Thoracic aorta (tissue), 2 donors: ENCODE results near the gene DLL4. TPM values are rescaled to one million over a fixed set of nuclear protein-coding genes. Genes with fewer than 3 reads are reported as not detected.

ENCODE experiments used
- ATAC-seq: fragments of 150-250 bp; one replicate; pipeline ENCODE4 v1.8.0; 2017; ENCODE audit warnings: low read depth; ENCODE audit not compliant: insufficient number of reproducible peaks, low FRiP score
- DNase-seq: peaks from one replicate; pipeline ENCODE4 v3.0.0-alpha.2; 2020; ENCODE audit warnings: low spot score
- H3K27ac ChIP-seq, 2 donors: fragments of 200-600 bp; sonication (generic); 1 replicate in 1 of 2; 2 replicates in 1 of 2; pipeline ENCODE4 v1.5.1; 2016; ENCODE audit warnings: mild to moderate bottlenecking in 2 of 2, moderate library complexity in 2 of 2
- H3K27me3 ChIP-seq: fragments of 200-600 bp; sonication (generic); replicated peaks from 2 replicates; pipeline ENCODE4 v1.6.0; 2016; ENCODE audit warnings: mild to moderate bottlenecking; ENCODE audit not compliant: insufficient read depth
- H3K36me3 ChIP-seq: fragments of 200-600 bp; sonication (generic); one replicate; pipeline ENCODE4 v1.5.1; 2016
- H3K4me1 ChIP-seq, 2 donors: fragments of 200-600 bp; sonication (generic); 1 replicate in 1 of 2; 2 replicates in 1 of 2; pipeline versions ENCODE4 v1.5.1 to v1.6.0; 2016; ENCODE audit warnings: low read depth in 2 of 2, mild to moderate bottlenecking in 1 of 2; ENCODE audit not compliant: control insufficient read depth in 1 of 2
- H3K4me3 ChIP-seq: fragments of 200-600 bp; sonication (generic); 2 replicates; pipeline ENCODE4 v1.5.1; 2016; ENCODE audit warnings: mild to moderate bottlenecking
- H3K9me3 ChIP-seq: fragments of 200-600 bp; sonication (generic); 2 replicates; pipeline ENCODE4 v1.5.1; 2016
- CTCF ChIP-seq: fragments of 200-600 bp; sonication (generic); IDR thresholded peaks from one replicate; pipeline ENCODE4 v1.5.1; 2019; ENCODE audit warnings: antibody characterized with exemption
- total RNA-seq, 2 donors: library from RNA; depleted of rRNA; stranded (reverse); fragments of >200 nt; gene quantifications; one replicate each; pipeline versions ENCODE4 v1.1.0 to v1.2.3, GENCODE V29; 2016

Gene DLL4
- total RNA-seq, 2 donors from 2014 or later, result 6.2 to 13.0 TPM

GRCh38 chr15:40891138-40891537 lies 38.0 kb upstream of the DLL4 start:
- Histone ChIP-seq H3K27me3 (no peaks in the 10 kb centered on the region), H3K36me3 (peaks cover 4% of the 10 kb centered on the region), H3K9me3 (no peaks in the 10 kb centered on the region), H3K27ac (no peak overlapping the region), H3K4me1 (peaks cover 9 to 18% of the 10 kb centered on the region in 2 donors), H3K4me3 (no peak overlapping the region)
- TF ChIP-seq CTCF, result no peak
- no peak for ATAC-seq
- DNase-seq, result no peak

- no peaks in the 10 kb centered on the region for H3K27me3 ChIP-seq
- no peak for ATAC-seq
- H3K27ac ChIP-seq, result no peak overlapping the region
- peak; percentile 54 for TF ChIP-seq CTCF
- peaks cover 9 to 18% of the 10 kb centered on the region in 2 donors for H3K4me1 ChIP-seq
- no peak for DNase-seq
- H3K9me3 ChIP-seq, result no peaks in the 10 kb centered on the region
- H3K36me3 ChIP-seq, result peaks cover 7% of the 10 kb centered on the region
- no peak overlapping the region for H3K4me3 ChIP-seq
Observed at GRCh38 chr15:40891810-40892446, 37.2 kb upstream of the DLL4 start.

- ATAC-seq (no peak), DNase-seq (no peak)
- H3K9me3 ChIP-seq, result no peaks in the 10 kb centered on the region
- H3K4me1 ChIP-seq, result peaks cover 9 to 18% of the 10 kb centered on the region in 2 donors
- H3K36me3 ChIP-seq, result peaks cover 7% of the 10 kb centered on the region
- no peak overlapping the region for H3K4me3 ChIP-seq
- TF ChIP-seq CTCF, result no peak
- H3K27me3 ChIP-seq, result no peaks in the 10 kb centered on the region
- no peak overlapping the region for H3K27ac ChIP-seq
Observed at GRCh38 chr15:40892447-40893012, 36.6 kb upstream of the DLL4 start.

GRCh38 chr15:40893019-40893670 lies 36.0 kb upstream of the DLL4 start:
- DNase-seq (no peak), ATAC-seq (no peak)
- H3K36me3 ChIP-seq, result peaks cover 7% of the 10 kb centered on the region
- H3K27me3 ChIP-seq, result no peaks in the 10 kb centered on the region
- peaks cover 9 to 18% of the 10 kb centered on the region in 2 donors for H3K4me1 ChIP-seq
- H3K27ac ChIP-seq, result peak overlapping the region; percentile 86 to 89
- H3K4me3 ChIP-seq, result peak overlapping the region; percentile 84
- TF ChIP-seq CTCF, result no peak
- no peaks in the 10 kb centered on the region for H3K9me3 ChIP-seq
